HG02870 (cell line): ENCODE measurements around the gene MAP2K3.

Source experiments
- ATAC-seq: cut with Tn5 transposase; IDR thresholded peaks from one replicate; pipeline ENCODE4 v1.9.1; 2021; ENCODE audit warnings: mild to moderate bottlenecking, moderate library complexity; ENCODE audit not compliant: unreplicated experiment

MAP2K3 gene

GRCh38 chr17:21282231-21282630, 2.3 kb upstream of the MAP2K3 start:
- no peak for ATAC-seq

DNA sequence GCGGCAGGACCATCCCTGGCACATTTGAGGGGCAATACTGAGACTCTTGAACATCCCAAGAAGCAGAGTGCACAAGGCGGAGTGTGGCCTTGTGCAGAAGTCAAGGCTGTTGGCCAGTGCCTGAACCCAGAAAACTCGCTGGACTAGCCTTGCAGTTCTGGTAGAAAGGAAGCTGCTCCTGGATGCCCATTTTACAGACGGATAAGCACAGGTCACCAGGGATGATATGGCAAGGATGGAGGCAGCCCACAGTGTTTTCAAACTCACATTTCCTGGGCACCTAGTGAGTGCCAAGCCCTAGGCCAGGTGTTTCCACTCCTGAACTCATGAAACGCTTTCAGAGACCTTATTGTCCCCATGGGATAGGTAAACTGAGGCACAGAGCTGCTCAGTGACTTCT, 1.7 kb upstream of the MAP2K3 start:
- ATAC-seq: no peak

GRCh38 chr17:21283482-21284318, 811 bp upstream of the MAP2K3 start:
- ATAC-seq: peak; percentile 8

GRCh38 chr17:21285164-21286065, 904 bp downstream of the MAP2K3 start:
- no peak for ATAC-seq

- ATAC-seq: no peak
Observed at GRCh38 chr17:21286066-21286770, 1.7 kb downstream of the MAP2K3 start.

GRCh38 chr17:21286909-21287702, 2.6 kb downstream of the MAP2K3 start:
- no peak for ATAC-seq

DNA sequence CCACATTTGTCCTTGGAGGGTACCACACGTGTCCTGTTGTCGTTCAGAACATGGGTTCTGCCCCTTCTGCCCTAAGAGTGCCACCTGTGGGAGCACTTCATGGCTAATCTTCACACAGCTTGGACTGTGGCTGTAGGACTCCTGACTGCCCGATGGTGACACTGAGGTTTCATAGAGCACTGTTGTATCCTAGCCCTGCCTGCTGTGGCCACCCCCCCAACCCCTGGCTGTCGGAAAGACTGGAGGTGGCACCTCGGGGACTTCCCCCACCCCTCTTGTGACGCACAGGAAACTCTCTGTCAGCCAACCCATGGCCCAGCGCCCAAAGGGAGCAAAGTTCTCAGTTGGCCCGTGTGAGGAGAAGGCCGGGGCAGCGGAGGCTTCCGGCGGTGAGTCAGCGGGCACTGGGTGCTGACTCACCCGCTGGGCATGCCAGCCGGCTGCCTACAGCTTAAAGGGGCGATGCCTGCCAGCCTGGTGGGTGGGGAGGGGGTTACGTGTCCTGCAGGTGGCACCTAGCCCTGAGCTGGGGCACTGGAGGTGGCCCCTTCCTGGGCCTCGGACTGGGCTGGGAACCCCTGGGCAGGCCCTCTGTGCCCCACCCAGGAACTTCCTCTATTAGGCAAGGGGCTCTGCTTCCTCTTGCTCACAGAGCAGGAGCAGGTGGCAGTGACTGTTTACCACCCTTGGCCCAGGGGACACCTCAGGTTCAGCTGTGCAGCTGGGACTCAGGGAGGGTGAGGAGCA, 3.4 kb downstream of the MAP2K3 start:
- ATAC-seq: peak; percentile 13

GRCh38 chr17:21288571-21289017, 4.1 kb downstream of the MAP2K3 start:
- no peak for ATAC-seq

- ATAC-seq: no peak
Observed at GRCh38 chr17:21289175-21289901, 4.8 kb downstream of the MAP2K3 start.

DNA sequence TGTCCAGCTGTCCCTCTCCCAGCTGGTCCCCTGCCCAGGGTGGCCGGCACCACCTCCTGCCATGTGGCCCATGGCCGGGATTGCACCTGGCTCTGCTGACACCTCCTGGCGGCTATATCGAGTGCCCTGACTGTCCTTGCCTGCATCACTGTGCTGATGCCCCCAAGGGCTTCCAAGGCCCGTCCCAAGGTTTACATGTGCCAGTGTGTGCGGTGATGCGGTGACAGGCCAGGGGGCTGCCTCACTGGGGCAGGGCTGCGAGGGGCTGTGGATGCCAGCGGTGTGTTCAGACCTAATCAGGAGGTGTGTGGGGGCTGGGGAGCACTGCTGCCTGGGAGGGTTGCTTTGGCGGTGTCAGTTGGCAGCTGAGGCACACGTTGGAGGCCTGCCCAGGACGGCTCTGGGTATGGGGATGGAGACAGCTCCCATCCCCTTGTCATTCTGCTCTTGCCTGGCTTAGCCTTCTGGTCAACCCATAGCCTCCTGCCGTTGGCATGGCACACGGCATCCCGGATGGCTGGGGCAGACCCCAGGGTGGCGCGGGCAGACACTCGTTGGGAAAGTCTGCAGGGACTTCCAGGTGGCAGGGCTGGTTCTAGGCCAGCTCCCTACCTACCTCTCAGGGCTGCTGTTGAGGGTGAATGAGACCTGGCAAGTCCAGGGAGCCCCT, 5.5 kb downstream of the MAP2K3 start:
- ATAC-seq: no peak

DNA sequence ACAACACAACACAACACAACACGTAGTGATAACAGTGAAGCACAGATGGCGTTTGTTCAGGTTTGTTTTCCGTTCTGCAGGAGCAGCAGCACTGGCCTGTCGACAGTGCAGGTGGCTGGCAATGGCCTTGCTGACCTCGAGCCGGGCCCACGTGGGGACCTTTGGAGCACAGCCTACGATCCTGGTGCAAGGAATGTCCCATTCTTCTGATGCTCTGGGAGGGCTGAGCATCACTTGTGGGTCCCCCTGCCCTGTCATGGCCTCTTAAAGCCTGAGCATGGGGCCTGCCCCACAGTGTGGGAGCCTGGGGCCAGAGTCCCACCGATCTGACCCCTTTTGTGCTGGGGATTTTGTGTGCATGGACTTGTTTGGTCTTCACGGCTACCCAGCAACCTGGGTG, 6.8 kb downstream of the MAP2K3 start:
- ATAC-seq: no peak

GRCh38 chr17:21291862-21292261, 7.4 kb downstream of the MAP2K3 start:
- ATAC-seq: no peak

- ATAC-seq: no peak
Observed at GRCh38 chr17:21292867-21293830, 8.6 kb downstream of the MAP2K3 start.

- ATAC-seq: no peak
Observed at GRCh38 chr17:21293831-21294210, 9.3 kb downstream of the MAP2K3 start.

DNA sequence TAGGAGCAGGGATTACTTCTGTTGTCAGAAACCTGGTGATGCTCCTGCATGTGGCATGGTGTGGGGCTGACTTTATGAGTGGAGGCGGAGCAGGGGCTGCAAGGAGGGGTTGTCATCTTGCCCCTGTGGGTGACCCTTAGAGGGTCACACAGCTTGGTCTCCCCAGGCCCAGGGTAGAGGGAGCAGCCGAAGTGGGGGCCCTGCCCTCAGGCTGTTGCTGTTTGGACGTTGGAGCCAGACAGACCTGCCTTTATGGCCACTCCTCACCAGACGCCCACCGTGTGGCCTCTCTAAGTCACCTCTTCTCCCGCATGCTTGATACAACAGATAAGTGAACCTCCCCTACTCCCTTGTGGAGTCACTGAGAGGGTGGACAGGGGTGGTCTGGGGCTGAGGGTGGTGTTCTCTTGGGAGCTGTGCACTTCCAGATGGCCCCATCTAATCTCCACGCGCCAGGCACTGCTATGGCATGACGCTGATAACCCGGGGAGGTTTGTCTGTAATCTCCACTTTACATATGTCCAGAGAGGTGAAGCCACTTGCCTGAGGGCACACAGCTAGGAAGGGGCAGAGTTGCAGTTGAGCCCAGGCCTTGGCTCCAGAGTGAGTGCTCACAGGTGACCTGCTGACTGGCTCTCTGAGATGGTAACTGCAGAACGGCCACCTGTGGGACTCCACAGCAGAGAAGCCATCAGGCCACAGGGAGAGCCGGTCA, 10.0 kb downstream of the MAP2K3 start:
- no peak for ATAC-seq

GRCh38 chr17:21295036-21295952, 10.8 kb downstream of the MAP2K3 start:
- ATAC-seq: no peak
